Neural cell (in vitro differentiated cells): ENCODE measurements around the gene NDUFB8.

Experiments
- EP300 ChIP-seq: fragments of 450-650 bp; conservative IDR thresholded peaks from 2 replicates; pipeline ENCODE4 v1.6.1; 2014; ENCODE audit warnings: antibody characterized with exemption, mild to moderate bottlenecking, moderate library complexity; ENCODE audit not compliant: poor library complexity, severe bottlenecking
- EZH2 ChIP-seq: fragments of 200-600, 300-800 bp; shearing (Covaris generic), sonication (generic); IDR thresholded peaks from 2 replicates; pipeline ENCODE4 v1.6.1; 2014; ENCODE audit warnings: antibody characterized with exemption, low read length, borderline replicate concordance, mild to moderate bottlenecking; ENCODE audit not compliant: insufficient read depth, poor library complexity, severe bottlenecking
- POLR2AphosphoS5 ChIP-seq: IDR thresholded peaks from 2 replicates; pipeline ENCODE4 v1.6.1; 2012
- RAD21 ChIP-seq: fragments of 450-650 bp; conservative IDR thresholded peaks from 2 replicates; pipeline ENCODE4 v1.6.1; 2014; ENCODE audit warnings: antibody characterized with exemption, mild to moderate bottlenecking, moderate library complexity
- SMC3 ChIP-seq: fragments of 450-650 bp; conservative IDR thresholded peaks from 2 replicates; pipeline ENCODE4 v1.6.1; 2014; ENCODE audit warnings: antibody characterized with exemption, mild to moderate bottlenecking, moderate library complexity; ENCODE audit not compliant: poor library complexity
- TAF1 ChIP-seq: IDR thresholded peaks from 2 replicates; pipeline ENCODE4 v1.6.1; 2012; ENCODE audit warnings: low read depth
- TF ChIP-seq, protein P1 (sequence below): fragments of 450-650 bp; IDR thresholded peaks from 2 replicates; pipeline ENCODE4 v1.5.1; 2014; ENCODE audit warnings: antibody characterized with exemption, mild to moderate bottlenecking, moderate library complexity; ENCODE audit not compliant: poor library complexity, severe bottlenecking
- TF ChIP-seq, protein P2 (sequence below): IDR thresholded peaks from 2 replicates; pipeline ENCODE4 v1.6.1; 2012; ENCODE audit warnings: borderline replicate concordance

DNA sequence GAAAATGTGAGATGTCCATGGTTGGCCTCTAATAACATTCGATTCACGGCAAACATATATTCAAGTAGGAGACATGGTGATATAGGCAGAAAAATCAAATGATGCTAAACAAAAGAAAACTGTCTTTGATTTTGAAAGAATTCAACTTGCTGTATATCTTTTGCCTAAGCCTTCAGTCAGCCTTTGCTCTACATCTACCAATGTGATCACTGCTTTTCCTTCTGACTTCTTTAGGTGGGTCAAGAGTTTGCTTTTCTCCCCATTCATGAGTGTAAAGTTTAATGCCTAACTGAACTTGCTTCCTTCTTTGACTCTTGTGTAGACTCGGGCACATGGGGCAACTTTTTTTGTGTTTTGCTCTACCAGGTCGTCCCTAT is 5.7 kb upstream of the NDUFB8 start:
- no peak for TF ChIP-seq POLR2AphosphoS5
- TF ChIP-seq EZH2 = no peak
- TF ChIP-seq, protein P1, sequence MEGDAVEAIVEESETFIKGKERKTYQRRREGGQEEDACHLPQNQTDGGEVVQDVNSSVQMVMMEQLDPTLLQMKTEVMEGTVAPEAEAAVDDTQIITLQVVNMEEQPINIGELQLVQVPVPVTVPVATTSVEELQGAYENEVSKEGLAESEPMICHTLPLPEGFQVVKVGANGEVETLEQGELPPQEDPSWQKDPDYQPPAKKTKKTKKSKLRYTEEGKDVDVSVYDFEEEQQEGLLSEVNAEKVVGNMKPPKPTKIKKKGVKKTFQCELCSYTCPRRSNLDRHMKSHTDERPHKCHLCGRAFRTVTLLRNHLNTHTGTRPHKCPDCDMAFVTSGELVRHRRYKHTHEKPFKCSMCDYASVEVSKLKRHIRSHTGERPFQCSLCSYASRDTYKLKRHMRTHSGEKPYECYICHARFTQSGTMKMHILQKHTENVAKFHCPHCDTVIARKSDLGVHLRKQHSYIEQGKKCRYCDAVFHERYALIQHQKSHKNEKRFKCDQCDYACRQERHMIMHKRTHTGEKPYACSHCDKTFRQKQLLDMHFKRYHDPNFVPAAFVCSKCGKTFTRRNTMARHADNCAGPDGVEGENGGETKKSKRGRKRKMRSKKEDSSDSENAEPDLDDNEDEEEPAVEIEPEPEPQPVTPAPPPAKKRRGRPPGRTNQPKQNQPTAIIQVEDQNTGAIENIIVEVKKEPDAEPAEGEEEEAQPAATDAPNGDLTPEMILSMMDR = no peak
- TF ChIP-seq EP300 = no peak
- TF ChIP-seq, protein P2, sequence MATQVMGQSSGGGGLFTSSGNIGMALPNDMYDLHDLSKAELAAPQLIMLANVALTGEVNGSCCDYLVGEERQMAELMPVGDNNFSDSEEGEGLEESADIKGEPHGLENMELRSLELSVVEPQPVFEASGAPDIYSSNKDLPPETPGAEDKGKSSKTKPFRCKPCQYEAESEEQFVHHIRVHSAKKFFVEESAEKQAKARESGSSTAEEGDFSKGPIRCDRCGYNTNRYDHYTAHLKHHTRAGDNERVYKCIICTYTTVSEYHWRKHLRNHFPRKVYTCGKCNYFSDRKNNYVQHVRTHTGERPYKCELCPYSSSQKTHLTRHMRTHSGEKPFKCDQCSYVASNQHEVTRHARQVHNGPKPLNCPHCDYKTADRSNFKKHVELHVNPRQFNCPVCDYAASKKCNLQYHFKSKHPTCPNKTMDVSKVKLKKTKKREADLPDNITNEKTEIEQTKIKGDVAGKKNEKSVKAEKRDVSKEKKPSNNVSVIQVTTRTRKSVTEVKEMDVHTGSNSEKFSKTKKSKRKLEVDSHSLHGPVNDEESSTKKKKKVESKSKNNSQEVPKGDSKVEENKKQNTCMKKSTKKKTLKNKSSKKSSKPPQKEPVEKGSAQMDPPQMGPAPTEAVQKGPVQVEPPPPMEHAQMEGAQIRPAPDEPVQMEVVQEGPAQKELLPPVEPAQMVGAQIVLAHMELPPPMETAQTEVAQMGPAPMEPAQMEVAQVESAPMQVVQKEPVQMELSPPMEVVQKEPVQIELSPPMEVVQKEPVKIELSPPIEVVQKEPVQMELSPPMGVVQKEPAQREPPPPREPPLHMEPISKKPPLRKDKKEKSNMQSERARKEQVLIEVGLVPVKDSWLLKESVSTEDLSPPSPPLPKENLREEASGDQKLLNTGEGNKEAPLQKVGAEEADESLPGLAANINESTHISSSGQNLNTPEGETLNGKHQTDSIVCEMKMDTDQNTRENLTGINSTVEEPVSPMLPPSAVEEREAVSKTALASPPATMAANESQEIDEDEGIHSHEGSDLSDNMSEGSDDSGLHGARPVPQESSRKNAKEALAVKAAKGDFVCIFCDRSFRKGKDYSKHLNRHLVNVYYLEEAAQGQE = no peak
- TF ChIP-seq TAF1 = no peak
- TF ChIP-seq SMC3 = no peak
- TF ChIP-seq RAD21 = no peak
